ENCODE data around the gene RRP8. TPM values are rescaled to one million over a fixed set of nuclear protein-coding genes. Genes with fewer than 3 reads are reported as not detected.
A peak's percentile ranks its signal among the peaks of the same experiment; 100 is the strongest.

RRP8 gene
- total RNA-seq: 7.2 and 10.6 TPM in 2 replicates

- peak within 1 kb of the TSS; percentile 93 for H3K4me2 ChIP-seq (ENCODE audit: insufficient read depth, low read length)
- H3K27ac ChIP-seq (ENCODE audit: low read depth, low read length): peak within 1 kb of the TSS; percentile 71
- peaks cover 22% of the 10 kb centered on the region for H4K20me1 ChIP-seq (ENCODE audit: insufficient read depth, low read length)
- TF ChIP-seq, protein P1, sequence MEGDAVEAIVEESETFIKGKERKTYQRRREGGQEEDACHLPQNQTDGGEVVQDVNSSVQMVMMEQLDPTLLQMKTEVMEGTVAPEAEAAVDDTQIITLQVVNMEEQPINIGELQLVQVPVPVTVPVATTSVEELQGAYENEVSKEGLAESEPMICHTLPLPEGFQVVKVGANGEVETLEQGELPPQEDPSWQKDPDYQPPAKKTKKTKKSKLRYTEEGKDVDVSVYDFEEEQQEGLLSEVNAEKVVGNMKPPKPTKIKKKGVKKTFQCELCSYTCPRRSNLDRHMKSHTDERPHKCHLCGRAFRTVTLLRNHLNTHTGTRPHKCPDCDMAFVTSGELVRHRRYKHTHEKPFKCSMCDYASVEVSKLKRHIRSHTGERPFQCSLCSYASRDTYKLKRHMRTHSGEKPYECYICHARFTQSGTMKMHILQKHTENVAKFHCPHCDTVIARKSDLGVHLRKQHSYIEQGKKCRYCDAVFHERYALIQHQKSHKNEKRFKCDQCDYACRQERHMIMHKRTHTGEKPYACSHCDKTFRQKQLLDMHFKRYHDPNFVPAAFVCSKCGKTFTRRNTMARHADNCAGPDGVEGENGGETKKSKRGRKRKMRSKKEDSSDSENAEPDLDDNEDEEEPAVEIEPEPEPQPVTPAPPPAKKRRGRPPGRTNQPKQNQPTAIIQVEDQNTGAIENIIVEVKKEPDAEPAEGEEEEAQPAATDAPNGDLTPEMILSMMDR (IDR thresholded peaks at IDR 0.05; ENCODE audit: extremely low read depth, low read depth, low read length): no peak
- peaks cover 47% of the 10 kb centered on the region for H3K36me3 ChIP-seq (ENCODE audit: insufficient read depth, low read length)
- no peaks in the 10 kb centered on the region for H3K27me3 ChIP-seq (ENCODE audit: insufficient read depth, low read length)
- peaks cover 50% of the 10 kb centered on the region for H3K4me1 ChIP-seq (ENCODE audit: insufficient read depth, low read length)
- peak within 1 kb of the TSS; percentile 96 for H3K4me3 ChIP-seq (ENCODE audit: insufficient read depth, low read length)
- DNase-seq (ENCODE audit: insufficient read length, low spot score, missing footprints): peak; percentile 99
- peaks cover 90% of the 10 kb centered on the region for H3K79me2 ChIP-seq (ENCODE audit: insufficient read depth, low read length)
- peak within 1 kb of the TSS; percentile 86 for H2AFZ ChIP-seq (ENCODE audit: low read length)
- no peaks in the 10 kb centered on the region for H3K9me3 ChIP-seq (ENCODE audit: low read depth, low read length)
Measured at GRCh38 chr11:6603287-6604080, at the start of gene RRP8, which contains the start of gene ILK. RRP8 (minus strand) TSS chr11:6603616; CDS start chr11:6603502, 114 bp downstream. ILK (plus strand) TSS chr11:6603774; CDS start chr11:6604272, 498 bp downstream.

- TF ChIP-seq, protein P1 (IDR thresholded peaks at IDR 0.05; ENCODE audit: extremely low read depth, low read depth, low read length): no peak
- Histone ChIP-seq H3K27me3 (ENCODE audit: insufficient read depth, low read length) (peaks cover 88% of the 10 kb centered on the region), H3K9me3 (ENCODE audit: low read depth, low read length) (no peaks in the 10 kb centered on the region), H3K27ac (ENCODE audit: low read depth, low read length) (no peak overlapping the region), H4K20me1 (ENCODE audit: insufficient read depth, low read length) (no peaks in the 10 kb centered on the region), H3K4me1 (ENCODE audit: insufficient read depth, low read length) (peaks cover 4% of the 10 kb centered on the region), H3K4me2 (ENCODE audit: insufficient read depth, low read length) (no peak overlapping the region), H3K4me3 (ENCODE audit: insufficient read depth, low read length) (no peak overlapping the region), H3K79me2 (ENCODE audit: insufficient read depth, low read length) (no peaks in the 10 kb centered on the region), H2AFZ (ENCODE audit: low read length) (no peak overlapping the region), H3K36me3 (ENCODE audit: insufficient read depth, low read length) (no peaks in the 10 kb centered on the region)
- no peak for DNase-seq (ENCODE audit: insufficient read length, low spot score, missing footprints)
Measured at GRCh38 chr11:6653097-6653496, 49.7 kb upstream of the RRP8 start.

GRCh38 chr11:6652182-6652581 is 48.8 kb upstream of the RRP8 start:
- H3K27ac ChIP-seq (ENCODE audit: low read depth, low read length): no peak overlapping the region
- peaks cover 85% of the 10 kb centered on the region for H3K27me3 ChIP-seq (ENCODE audit: insufficient read depth, low read length)
- no peak overlapping the region for H2AFZ ChIP-seq (ENCODE audit: low read length)
- no peaks in the 10 kb centered on the region for H3K79me2 ChIP-seq (ENCODE audit: insufficient read depth, low read length)
- no peaks in the 10 kb centered on the region for H3K36me3 ChIP-seq (ENCODE audit: insufficient read depth, low read length)
- DNase-seq (ENCODE audit: insufficient read length, low spot score, missing footprints): no peak
- H3K4me1 ChIP-seq (ENCODE audit: insufficient read depth, low read length): peaks cover 4% of the 10 kb centered on the region
- TF ChIP-seq, protein P1 (IDR thresholded peaks at IDR 0.05; ENCODE audit: extremely low read depth, low read depth, low read length): no peak
- H3K4me2 ChIP-seq (ENCODE audit: insufficient read depth, low read length): no peak overlapping the region
- H3K4me3 ChIP-seq (ENCODE audit: insufficient read depth, low read length): no peak overlapping the region
- H3K9me3 ChIP-seq (ENCODE audit: low read depth, low read length): no peaks in the 10 kb centered on the region
- no peaks in the 10 kb centered on the region for H4K20me1 ChIP-seq (ENCODE audit: insufficient read depth, low read length)

GRCh38 chr11:6650980-6651379 is 47.6 kb upstream of the RRP8 start:
- TF ChIP-seq, protein P1 (IDR thresholded peaks at IDR 0.05; ENCODE audit: extremely low read depth, low read depth, low read length): no peak

More at GRCh38 chr11:6650980-6651379, 47.6 kb upstream of the RRP8 start:
- no peak overlapping the region for H3K27ac ChIP-seq (ENCODE audit: low read depth, low read length)
- no peaks in the 10 kb centered on the region for H3K79me2 ChIP-seq (ENCODE audit: insufficient read depth, low read length)
- no peaks in the 10 kb centered on the region for H3K9me3 ChIP-seq (ENCODE audit: low read depth, low read length)
- no peaks in the 10 kb centered on the region for H3K36me3 ChIP-seq (ENCODE audit: insufficient read depth, low read length)
- H4K20me1 ChIP-seq (ENCODE audit: insufficient read depth, low read length): no peaks in the 10 kb centered on the region
- peaks cover 77% of the 10 kb centered on the region for H3K27me3 ChIP-seq (ENCODE audit: insufficient read depth, low read length)
- no peak overlapping the region for H2AFZ ChIP-seq (ENCODE audit: low read length)
- H3K4me3 ChIP-seq (ENCODE audit: insufficient read depth, low read length): no peak overlapping the region
- H3K4me1 ChIP-seq (ENCODE audit: insufficient read depth, low read length): peaks cover 9% of the 10 kb centered on the region
- H3K4me2 ChIP-seq (ENCODE audit: insufficient read depth, low read length): no peak overlapping the region
- no peak for DNase-seq (ENCODE audit: insufficient read length, low spot score, missing footprints)
